Inflammatory macrophage treated with lipopolysaccharide for 1 hour (primary cell): ENCODE measurements around the gene FCHSD2.

Source experiments
- DNase-seq, 2 donors: peaks; one replicate each; pipeline ENCODE4 v3.0.0-alpha.2; 2020 to 2022

Gene FCHSD2

GRCh38 chr11:72831521-72832300 is 310.4 kb downstream of the FCHSD2 start:
- peak; percentile 52 to 81 for DNase-seq

- no peak for DNase-seq
Measured at GRCh38 chr11:72829884-72830533, 312.1 kb downstream of the FCHSD2 start.

- DNase-seq: no peak
Measured at GRCh38 chr11:72829178-72829577, 312.9 kb downstream of the FCHSD2 start.

GRCh38 chr11:72828692-72829101 is 313.4 kb downstream of the FCHSD2 start:
- no peak for DNase-seq

- DNase-seq: peak in 1 of 2 donors; percentile 52
Measured at GRCh38 chr11:72828081-72828567, 314.0 kb downstream of the FCHSD2 start.

- peak; percentile 58 to 69 for DNase-seq
Measured at GRCh38 chr11:72827656-72828055, 314.5 kb downstream of the FCHSD2 start.

- DNase-seq: no peak
Measured at GRCh38 chr11:72826942-72827480, 315.1 kb downstream of the FCHSD2 start.

- no peak for DNase-seq
Measured at GRCh38 chr11:72826191-72826941, 315.8 kb downstream of the FCHSD2 start.

GRCh38 chr11:72825661-72826060 is 316.5 kb downstream of the FCHSD2 start:
- DNase-seq: no peak

GRCh38 chr11:72824811-72825505 is 317.2 kb downstream of the FCHSD2 start:
- no peak for DNase-seq

- no peak for DNase-seq
Measured at GRCh38 chr11:72824020-72824419, 318.1 kb downstream of the FCHSD2 start.

GRCh38 chr11:72823105-72823804 is 318.9 kb downstream of the FCHSD2 start:
- no peak for DNase-seq

GRCh38 chr11:72821920-72822799 is 320.0 kb downstream of the FCHSD2 start:
- peak; percentile 28 to 66 for DNase-seq

- no peak for DNase-seq
Measured at GRCh38 chr11:72821221-72821919, 320.7 kb downstream of the FCHSD2 start.

GRCh38 chr11:72820439-72821139 is 321.5 kb downstream of the FCHSD2 start:
- no peak for DNase-seq

GRCh38 chr11:72818971-72819370 is 323.1 kb downstream of the FCHSD2 start:
- no peak for DNase-seq

- DNase-seq: no peak
Measured at GRCh38 chr11:72817966-72818365, 324.2 kb downstream of the FCHSD2 start.

GRCh38 chr11:72816404-72816990 is 325.6 kb downstream of the FCHSD2 start:
- no peak for DNase-seq

GRCh38 chr11:72815110-72815618 is 327.0 kb downstream of the FCHSD2 start:
- DNase-seq: no peak
